ENCODE data around the gene LYSMD3. TPM values are rescaled to one million over a fixed set of nuclear protein-coding genes. Genes with fewer than 3 reads are reported as not detected.

LYSMD3 gene
- total and polyA plus RNA-seq, 9 of the 15 experiments (the other 6 are each of a cell fraction or from before 2014, with no cell fraction given), result 9.5 to 42.3 (median 20.7) TPM

GRCh38 chr5:90474235-90475107, 54.9 kb downstream of the LYSMD3 start, which contains the start of the genes MBLAC2 and POLR3G (continued):
- TF ChIP-seq CHD7 (IDR thresholded peaks at IDR 0.05; ENCODE audit: low read depth, low read length), result no peak
- TF ChIP-seq ZBTB8A (IDR thresholded peaks at IDR 0.05; ENCODE audit: partially characterized antibody), result no peak
- TF ChIP-seq RBFOX2 (IDR thresholded peaks at IDR 0.05; ENCODE audit: low read depth, low read length), result peak; percentile 92
- no peak for TF ChIP-seq ZNF57 (CRISPR knock-in tag; IDR thresholded peaks at IDR 0.05)
- peak; percentile 61 for TF ChIP-seq TAF1 (IDR thresholded peaks at IDR 0.05; ENCODE audit: control insufficient read depth, extremely low read depth, insufficient read depth, low read length, severe bottlenecking)
- no peak for TF ChIP-seq ZNF668 (CRISPR knock-in tag; IDR thresholded peaks at IDR 0.05)
- no peak; the same call in 1 of the 2 replicates for TF ChIP-seq SMARCA4 (IDR thresholded peaks at IDR 0.05)
- TF ChIP-seq GTF3C2 (IDR thresholded peaks at IDR 0.05; ENCODE audit: borderline replicate concordance, extremely low read depth, insufficient read length), result no peak
- TF ChIP-seq SAFB2 (IDR thresholded peaks at IDR 0.05; ENCODE audit: borderline replicate concordance, low read depth, low read length, severe bottlenecking), result no peak
- peak; percentile 78; the same call in 1 of the 2 replicates for TF ChIP-seq TEAD4 (IDR thresholded peaks at IDR 0.05; ENCODE audit: low read length)
- TF ChIP-seq TEAD4 (CRISPR knock-in tag; IDR thresholded peaks at IDR 0.05; ENCODE audit: borderline replicate concordance), result no peak
- no peak for TF ChIP-seq ZNF347 (CRISPR knock-in tag; IDR thresholded peaks at IDR 0.05; ENCODE audit: low read depth)
- TF ChIP-seq RAD51 (IDR thresholded peaks at IDR 0.05; ENCODE audit: borderline replicate concordance, low read depth), result no peak

Data from K562 (cell line).